Astrocyte of the hippocampus (primary cell): ENCODE results near the gene GALNT7.

Experiments used
- DNase-seq: peaks from one replicate; pipeline ENCODE4 v3.0.0; 2011; ENCODE audit warnings: low read depth, low spot score

The GALNT7 gene

GRCh38 chr4:173345648-173346047 lies 177.0 kb downstream of the GALNT7 start:
- DNase-seq: no peak

- DNase-seq: peak; percentile 35
Measured at GRCh38 chr4:173346074-173346473, 177.5 kb downstream of the GALNT7 start.

- DNase-seq: no peak
Measured at GRCh38 chr4:173347467-173347866, 178.9 kb downstream of the GALNT7 start.

GRCh38 chr4:173357939-173358338 lies 189.3 kb downstream of the GALNT7 start:
- no peak for DNase-seq

GRCh38 chr4:173360587-173361221 lies 192.1 kb downstream of the GALNT7 start:
- DNase-seq: no peak

GRCh38 chr4:173362666-173363065 lies 194.1 kb downstream of the GALNT7 start:
- DNase-seq: no peak

- DNase-seq: no peak
Measured at GRCh38 chr4:173365359-173365996, 196.9 kb downstream of the GALNT7 start.

- DNase-seq: peak; percentile 11
Measured at GRCh38 chr4:173367285-173367684, 198.7 kb downstream of the GALNT7 start.

- DNase-seq: peak; percentile 12
Measured at GRCh38 chr4:173367946-173368345, 199.3 kb downstream of the GALNT7 start.

- no peak for DNase-seq
Measured at GRCh38 chr4:173370130-173370476, 201.5 kb downstream of the GALNT7 start.

- DNase-seq: peak; percentile 100
Measured at GRCh38 chr4:173370477-173371291, 202.1 kb downstream of the GALNT7 start, which contains the start of gene SAP30. Gene SAP30 (plus strand): TSS chr4:173370954. CDS start chr4:173371183, 229 bp downstream.

- peak; percentile 86 for DNase-seq
Measured at GRCh38 chr4:173371292-173372192, 202.9 kb downstream of the GALNT7 start.
